Measurements from ENCODE around the gene ATP2B2. TPM values are rescaled to one million over a fixed set of nuclear protein-coding genes. Genes with fewer than 3 reads are reported as not detected.

Gene ATP2B2
- total and polyA plus RNA-seq, 2 of the 8 experiments (the other 6 are each of a cell fraction or from before 2014, with no cell fraction given) = 0.14 to 1.2 TPM

GRCh38 chr3:10453431-10454163 lies 51.8 kb downstream of the ATP2B2 start:
- Histone ChIP-seq H3K14ac (ENCODE audit: insufficient read length) (no peak overlapping the region), H3K56ac (replicated peaks; ENCODE audit: insufficient read length, low read depth, low read length) (no peak overlapping the region), H3K9ac (replicated peaks in 1 of 4; ENCODE audit: extremely low read depth in 1 of 4, low read depth in 3 of 4, low read length in 3 of 4) (no peak overlapping the region), H3K79me1 (ENCODE audit: low read depth, low read length) (no peaks in the 10 kb centered on the region; the same call in 1 of the 2 replicates), H4K5ac (ENCODE audit: insufficient read length, low read depth, low read length) (no peak overlapping the region), H4K91ac (replicated peaks; ENCODE audit: insufficient read length, low read length) (no peak overlapping the region), H3K4ac (replicated peaks; ENCODE audit: insufficient read length, low read depth, low read length) (no peak overlapping the region), H3K4me1 (replicated peaks in 1 of 4; ENCODE audit: control insufficient read depth in 3 of 4, insufficient read depth in 4 of 4, low read length in 3 of 4) (no peaks in the 10 kb centered on the region; a peak in 1 of 7 replicates), H2BK120ac (replicated peaks; ENCODE audit: low read depth, low read length) (no peak overlapping the region), H3K27me3 (replicated peaks in 1 of 4; ENCODE audit: control insufficient read depth in 3 of 4, extremely low read depth in 1 of 4, insufficient read depth in 3 of 4, low read length in 3 of 4) (0 out of 7 replicates have a peak, but pooled peaks cover 0 to 2% (median 0%) of the 10 kb centered on the region in 4 experiments), H2BK5ac (ENCODE audit: low read depth, low read length) (no peak overlapping the region), H3K79me2 (ENCODE audit: control insufficient read depth in 1 of 2, insufficient read depth in 2 of 2, low read length in 2 of 2) (no peaks in the 10 kb centered on the region), H4K8ac (ENCODE audit: extremely low read depth, insufficient read depth, low read length) (no peak overlapping the region), H3K4me2 (ENCODE audit: insufficient read depth in 1 of 2, low read depth in 2 of 2, low read length in 2 of 2) (no peak overlapping the region), H2BK12ac (ENCODE audit: low read depth, low read length) (no peak overlapping the region), H2BK20ac (ENCODE audit: low read length) (no peak overlapping the region), H3K9me3 (ENCODE audit: insufficient read depth in 2 of 2, low read depth in 1 of 2, low read length in 1 of 2) (no peaks in the 10 kb centered on the region), H3K23me2 (ENCODE audit: low read depth, low read length) (peaks cover 6% of the 10 kb centered on the region; the same call in 1 of the 2 replicates), H4K20me1 (replicated peaks in 1 of 2; ENCODE audit: control insufficient read depth in 1 of 2, insufficient read depth in 2 of 2, low read length in 2 of 2) (peaks cover 0 to 2% of the 10 kb centered on the region in 2 experiments), H2AFZ (ENCODE audit: low read length) (no peak overlapping the region), H2BK15ac (ENCODE audit: low read length) (no peak overlapping the region), H3K18ac (ENCODE audit: extremely low read depth, low read length) (no peak overlapping the region), H3K4me3 (ENCODE audit: extremely low read depth in 1 of 4, insufficient read depth in 2 of 4, low read depth in 3 of 4, low read length in 4 of 4) (no peak overlapping the region), H3K36me3 (ENCODE audit: control insufficient read depth in 2 of 4, insufficient read depth in 4 of 4, low read length in 3 of 4) (no peaks in the 10 kb centered on the region), H3K27ac (ENCODE audit: low read depth, low read length) (no peak overlapping the region), H3K23ac (ENCODE audit: insufficient read length) (no peak overlapping the region), H2AK5ac (ENCODE audit: low read depth, low read length) (no peak overlapping the region)
- 70% methylated on average over 7 of the region's 7 CpGs; no CpG with 5 or more reads in 1 of the 2 experiments for WGBS, 2 experiments (ENCODE audit: extremely low coverage in 1 of 2, insufficient coverage in 1 of 2, insufficient read length in 1 of 2, insufficient replicate concordance in 2 of 2, low coverage in 1 of 2, low lambda C conversion rate in 2 of 2, missing lambda C conversion rate in 1 of 2)
- CTCF ChIA-PET (ENCODE audit: partially characterized antibody) = interaction anchor here (0.6 to 0.8 kb wide), 3 partner anchors 54 to 530 kb away, joined by 3 read pairs; no protein-coding TSS in a partner anchor
- POLR2A ChIA-PET (ENCODE audit: partially characterized antibody) = no interaction called here
- DNase-seq (ENCODE audit: low read depth in 1 of 2, low spot score in 2 of 2) = no peak
- FAIRE-seq = no peak
- no peak for TF ChIP-seq POLR2A (IDR thresholded peaks at IDR 0.05; ENCODE audit: control extremely low read depth in 1 of 2, low read depth in 2 of 2, low read length in 2 of 2)
- TF ChIP-seq KDM4A (IDR thresholded peaks at IDR 0.05; ENCODE audit: low read depth, low read length, severe bottlenecking) = no peak
- no peak for TF ChIP-seq CTCF (IDR thresholded peaks at IDR 0.05; ENCODE audit: control extremely low read depth in 1 of 3, insufficient read depth in 1 of 3, low read depth in 1 of 3, low read length in 3 of 3)
- no peak for TF ChIP-seq MAX (IDR thresholded peaks at IDR 0.05)
- no peak for TF ChIP-seq BACH1 (IDR thresholded peaks at IDR 0.05; ENCODE audit: low read length)
- no peak for TF ChIP-seq KDM1A (IDR thresholded peaks at IDR 0.05; ENCODE audit: borderline replicate concordance, low read length)
- TF ChIP-seq CBX5 (IDR thresholded peaks at IDR 0.05; ENCODE audit: low read depth, low read length) = no peak
- TF ChIP-seq EZH2 (IDR thresholded peaks at IDR 0.05; ENCODE audit: low read depth, low read length, severe bottlenecking) = no peak
- TF ChIP-seq NRF1 (IDR thresholded peaks at IDR 0.05; ENCODE audit: low read depth, low read length) = no peak

All from H1 (cell line).